GM23338 (cell line): ENCODE data around the gene PGM1. TPM values are rescaled to one million over a fixed set of nuclear protein-coding genes. Genes with fewer than 3 reads are reported as not detected.

Source experiments
- ATAC-seq: fragments of 200-7000 bp; cut with Tn5 transposase; 3 replicates; pipeline ENCODE4 v1.9.1; 2020
- DNase-seq: peaks from one replicate; pipeline ENCODE4 v3.0.0-alpha.2; 2015; ENCODE audit warnings: low spot score
- H2AFZ ChIP-seq: fragments of 200-600 bp; sonication (generic); 2 replicates; pipeline ENCODE4 v1.8.0; 2016; ENCODE audit warnings: antibody characterized with exemption, mild to moderate bottlenecking, moderate library complexity
- H3F3A ChIP-seq: fragments of 200-600 bp; sonication (generic); replicated peaks from 2 replicates; pipeline ENCODE4 v1.8.0; 2017; ENCODE audit warnings: antibody characterized with exemption, mixed run types, low read depth
- H3K27ac ChIP-seq: fragments of 200-600 bp; sonication (generic); 2 replicates; pipeline ENCODE4 v1.6.1; 2016; ENCODE audit warnings: low read depth
- H3K27me3 ChIP-seq: fragments of 200-600 bp; sonication (generic); 2 replicates; pipeline ENCODE4 v1.8.0; 2016; ENCODE audit warnings: mild to moderate bottlenecking, mixed run types, moderate library complexity; ENCODE audit not compliant: insufficient read depth
- H3K36me3 ChIP-seq: fragments of 200-600 bp; sonication (generic); 2 replicates; pipeline ENCODE4 v1.8.0; 2016; ENCODE audit warnings: mild to moderate bottlenecking; ENCODE audit not compliant: insufficient read depth
- H3K4me1 ChIP-seq: fragments of 200-600 bp; sonication (generic); 2 replicates; pipeline ENCODE4 v1.8.0; 2016; ENCODE audit warnings: mild to moderate bottlenecking, moderate library complexity; ENCODE audit not compliant: insufficient read depth
- H3K4me2 ChIP-seq: fragments of 200-600 bp; sonication (generic); 2 replicates; pipeline ENCODE4 v1.7.1; 2017; ENCODE audit warnings: mixed run types
- H3K4me3 ChIP-seq: fragments of 200-600 bp; sonication (generic); 2 replicates; pipeline ENCODE4 v1.6.1; 2016; ENCODE audit warnings: mixed run types
- H3K79me2 ChIP-seq: fragments of 200-600 bp; sonication (generic); replicated peaks from 2 replicates; pipeline ENCODE4 v1.8.0; 2017; ENCODE audit warnings: mild to moderate bottlenecking; ENCODE audit not compliant: insufficient read depth
- H3K9me2 ChIP-seq: fragments of 200-600 bp; sonication (generic); 2 replicates; pipeline ENCODE4 v1.8.0; 2017; ENCODE audit not compliant: insufficient read depth
- H4K20me1 ChIP-seq: fragments of 200-600 bp; sonication (generic); replicated peaks from 2 replicates; pipeline ENCODE4 v1.8.0; 2017; ENCODE audit warnings: mild to moderate bottlenecking; ENCODE audit not compliant: insufficient read depth
- H3K27ac Mint-ChIP-seq: 2 replicates; pipeline ENCODE4 v1.8.0; 2020; ENCODE audit warnings: inconsistent platforms, mild to moderate bottlenecking, moderate library complexity, mixed read lengths
- H3K27me3 Mint-ChIP-seq: 3 replicates; pipeline ENCODE4 v1.8.0; 2022; ENCODE audit warnings: low read depth, mild to moderate bottlenecking, moderate library complexity, mixed read lengths, inconsistent platforms; ENCODE audit not compliant: insufficient read depth, poor library complexity
- H3K36me3 Mint-ChIP-seq: 3 replicates; pipeline ENCODE4 v1.8.0; 2021; ENCODE audit warnings: low read depth, mild to moderate bottlenecking, inconsistent platforms, moderate library complexity, mixed read lengths
- H3K4me1 Mint-ChIP-seq: 3 replicates; pipeline ENCODE4 v1.8.0; 2020; ENCODE audit warnings: mild to moderate bottlenecking, inconsistent platforms, mixed read lengths
- H3K4me3 Mint-ChIP-seq: 3 replicates; pipeline ENCODE4 v1.8.0; 2021; ENCODE audit warnings: moderate library complexity, mild to moderate bottlenecking, inconsistent platforms, mixed read lengths
- H3K9me3 Mint-ChIP-seq: 3 replicates; pipeline ENCODE4 v1.8.0; 2020; ENCODE audit warnings: moderate library complexity, mild to moderate bottlenecking, inconsistent platforms, mixed read lengths
- CREB1 ChIP-seq: fragments of 250-450 bp; sonication (Bioruptor Pico); IDR thresholded peaks from 2 replicates; pipeline ENCODE4 v1.5.0; 2020; ENCODE audit warnings: low read depth, mild to moderate bottlenecking, moderate library complexity
- CTCF ChIP-seq, 2 experiments: fragments of 200-600 bp in 1 of 2; sonication (generic) in 1 of 2; conservative IDR thresholded peaks; 2 replicates each; pipeline versions ENCODE4 v1.5.1 to v1.6.1; 2016 to 2017; ENCODE audit warnings: antibody characterized with exemption in 2 of 2, low read depth in 2 of 2, mild to moderate bottlenecking in 2 of 2, moderate library complexity in 1 of 2
- EZH2phosphoT487 ChIP-seq: fragments of 200-600 bp; sonication (generic); IDR thresholded peaks from one replicate; pipeline ENCODE4 v1.8.1; 2018; ENCODE audit warnings: antibody characterized with exemption; ENCODE audit not compliant: unreplicated experiment
- JUNB ChIP-seq: IDR thresholded peaks from one replicate; pipeline ENCODE4 v1.6.1; 2016; ENCODE audit warnings: antibody characterized with exemption; ENCODE audit not compliant: unreplicated experiment
- NANOG ChIP-seq: IDR thresholded peaks from 2 replicates; pipeline ENCODE4 v1.6.1; 2016; ENCODE audit warnings: antibody characterized with exemption, borderline replicate concordance
- REST ChIP-seq: IDR thresholded peaks from one replicate; pipeline ENCODE4 v1.6.1; 2018; ENCODE audit warnings: antibody characterized with exemption; ENCODE audit not compliant: unreplicated experiment
- STAT1 ChIP-seq: IDR thresholded peaks from one replicate; pipeline ENCODE4 v1.6.1; 2016; ENCODE audit warnings: antibody characterized with exemption; ENCODE audit not compliant: unreplicated experiment
- ZNF114 ChIP-seq: fragments of 250-450 bp; sonication (Bioruptor Pico); IDR thresholded peaks from 2 replicates; pipeline ENCODE4 v1.5.0; 2020; ENCODE audit warnings: mild to moderate bottlenecking, moderate library complexity
- ZNF331 ChIP-seq: fragments of 250-450 bp; sonication (Bioruptor Pico); IDR thresholded peaks from 2 replicates; pipeline ENCODE4 v1.5.0; 2020; ENCODE audit warnings: low read depth, mild to moderate bottlenecking, moderate library complexity
- polyA plus RNA-seq: library from polyadenylated mRNA; unstranded; fragments of >200 nt; fragmentation: Nextera tagmentation; extraction: Ambion mirVana; gene quantifications from 2 replicates; pipeline ENCODE4 v1.2.1, GENCODE V29; 2016
- total RNA-seq: library from RNA; depleted of rRNA; stranded (reverse); fragments of >200 nt; shearing (Covaris generic); gene quantifications from 2 replicates; pipeline ENCODE4 v1.2.3, GENCODE V29; 2014
- TF ChIP-seq, protein P1 (sequence below): IDR thresholded peaks from 2 replicates; pipeline ENCODE4 v1.6.1; 2016; ENCODE audit warnings: antibody characterized with exemption

The PGM1 gene
- total and polyA plus RNA-seq, 2 experiments from 2014 or later: 20.9 to 71.9 TPM

GRCh38 chr1:63601912-63602311 lies 8.7 kb downstream of the PGM1 start:
- no peak overlapping the region for H3K27ac ChIP-seq

GRCh38 chr1:63602629-63603028 lies 9.4 kb downstream of the PGM1 start:
- Histone ChIP-seq H3K79me2 (peaks cover 4% of the 10 kb centered on the region; the same call in 1 of the 2 replicates), H3K4me1 (peaks cover 7% of the 10 kb centered on the region; the same call in 1 of the 2 replicates), H3K36me3 (no peaks in the 10 kb centered on the region), H3K9me2 (peaks cover 6% of the 10 kb centered on the region), H2AFZ (no peak overlapping the region), H3K27me3 (no peaks in the 10 kb centered on the region), H3K4me2 (no peak overlapping the region), H4K20me1 (peaks cover 5% of the 10 kb centered on the region), H3K27ac (no peak overlapping the region), H3F3A (no peaks in the 10 kb centered on the region), H3K4me3 (no peak overlapping the region)
- no peak for TF ChIP-seq ZNF331 (CRISPR knock-in tag)
- no peaks in the 10 kb centered on the region for H3K9me3 Mint-ChIP-seq
- no peak overlapping the region for H3K27ac Mint-ChIP-seq
- H3K4me3 Mint-ChIP-seq: no peak overlapping the region
- H3K27me3 Mint-ChIP-seq: no peaks in the 10 kb centered on the region
- no peaks in the 10 kb centered on the region for H3K36me3 Mint-ChIP-seq
- H3K4me1 Mint-ChIP-seq: peaks cover 16% of the 10 kb centered on the region
- DNase-seq (peak; percentile 19), ATAC-seq (peak; percentile 42; the same call in 2 of the 3 replicates)

More at GRCh38 chr1:63601912-63602311, 8.7 kb downstream of the PGM1 start:
- Histone ChIP-seq H3K79me2 (peaks cover 4% of the 10 kb centered on the region; the same call in 1 of the 2 replicates), H3K4me2 (no peak overlapping the region), H3K27me3 (no peaks in the 10 kb centered on the region), H3K4me3 (no peak overlapping the region), H4K20me1 (peaks cover 7% of the 10 kb centered on the region), H3K36me3 (no peaks in the 10 kb centered on the region), H3K9me2 (peaks cover 6% of the 10 kb centered on the region), H2AFZ (no peak overlapping the region), H3F3A (no peaks in the 10 kb centered on the region), H3K4me1 (peaks cover 7% of the 10 kb centered on the region; the same call in 1 of the 2 replicates)
- Mint-ChIP-seq H3K4me1 (peaks cover 16% of the 10 kb centered on the region), H3K4me3 (no peak overlapping the region), H3K27me3 (no peaks in the 10 kb centered on the region), H3K9me3 (no peaks in the 10 kb centered on the region), H3K36me3 (no peaks in the 10 kb centered on the region), H3K27ac (no peak overlapping the region)
- DNase-seq (no peak), ATAC-seq (no peak)
- no peak for TF ChIP-seq CREB1 (CRISPR knock-in tag)
- no peak for TF ChIP-seq STAT1

- H3K36me3 Mint-ChIP-seq: no peaks in the 10 kb centered on the region
- peaks cover 16% of the 10 kb centered on the region for H3K4me1 Mint-ChIP-seq
- H4K20me1 ChIP-seq: peaks cover 5% of the 10 kb centered on the region
- H3K27me3 ChIP-seq: no peaks in the 10 kb centered on the region
- H3K9me2 ChIP-seq: peaks cover 6% of the 10 kb centered on the region
- no peaks in the 10 kb centered on the region for H3K9me3 Mint-ChIP-seq
- no peak overlapping the region for H3K4me3 Mint-ChIP-seq
- H3F3A ChIP-seq: no peaks in the 10 kb centered on the region
- ATAC-seq (no peak), DNase-seq (no peak)
- H3K4me2 ChIP-seq: no peak overlapping the region
- no peaks in the 10 kb centered on the region for H3K36me3 ChIP-seq
- no peak overlapping the region for H2AFZ ChIP-seq
- no peak overlapping the region for H3K27ac Mint-ChIP-seq
- H3K27ac ChIP-seq: no peak overlapping the region
- no peak overlapping the region for H3K4me3 ChIP-seq
- peaks cover 7% of the 10 kb centered on the region; the same call in 1 of the 2 replicates for H3K4me1 ChIP-seq
- peaks cover 4% of the 10 kb centered on the region; the same call in 1 of the 2 replicates for H3K79me2 ChIP-seq
- no peaks in the 10 kb centered on the region for H3K27me3 Mint-ChIP-seq
- TF ChIP-seq JUNB (no peak), ZNF114 (CRISPR knock-in tag) (no peak), CREB1 (CRISPR knock-in tag) (no peak), EZH2phosphoT487 (no peak), CTCF (conservative IDR thresholded peaks at IDR 0.05; ENCODE audit: low read depth in 2 of 2) (no peak), NANOG (no peak), REST (no peak)
- TF ChIP-seq, protein P1, sequence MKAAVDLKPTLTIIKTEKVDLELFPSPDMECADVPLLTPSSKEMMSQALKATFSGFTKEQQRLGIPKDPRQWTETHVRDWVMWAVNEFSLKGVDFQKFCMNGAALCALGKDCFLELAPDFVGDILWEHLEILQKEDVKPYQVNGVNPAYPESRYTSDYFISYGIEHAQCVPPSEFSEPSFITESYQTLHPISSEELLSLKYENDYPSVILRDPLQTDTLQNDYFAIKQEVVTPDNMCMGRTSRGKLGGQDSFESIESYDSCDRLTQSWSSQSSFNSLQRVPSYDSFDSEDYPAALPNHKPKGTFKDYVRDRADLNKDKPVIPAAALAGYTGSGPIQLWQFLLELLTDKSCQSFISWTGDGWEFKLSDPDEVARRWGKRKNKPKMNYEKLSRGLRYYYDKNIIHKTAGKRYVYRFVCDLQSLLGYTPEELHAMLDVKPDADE: no peak
Measured at GRCh38 chr1:63603810-63604209, 10.6 kb downstream of the PGM1 start.
